ENCODE results near the gene SLC35F3. TPM values are rescaled to one million over a fixed set of nuclear protein-coding genes. Genes with fewer than 3 reads are reported as not detected.

Gene SLC35F3
- total RNA-seq, 2 experiments from 2014 or later: not detected

- ChIA-PET CTCF (ENCODE audit: unreplicated experiment) (no interaction called here), POLR2A (no interaction called here)
- Histone ChIP-seq H3K79me2 (ENCODE audit: insufficient read depth, low read depth, low read length) (no peaks in the 10 kb centered on the region), H3K36me3 (ENCODE audit: insufficient read depth, low read length) (no peaks in the 10 kb centered on the region), H3K4me1 (ENCODE audit: insufficient read depth, low read length, poor library complexity, severe bottlenecking) (no peaks in the 10 kb centered on the region), H3K9me2 (ENCODE audit: insufficient read depth, low read length) (no peaks in the 10 kb centered on the region), H3K27ac (ENCODE audit: low read depth, low read length, poor library complexity, severe bottlenecking) (no peak overlapping the region), H4K20me1 (ENCODE audit: insufficient read depth, low read length) (no peaks in the 10 kb centered on the region), H3K9me3 (ENCODE audit: low read length) (peaks cover 4% of the 10 kb centered on the region; the same call in 1 of the 2 replicates), H3K4me2 (ENCODE audit: low read length) (no peak overlapping the region), H3K4me3 (ENCODE audit: low read depth, low read length, poor library complexity, severe bottlenecking) (no peak overlapping the region), H2AFZ (ENCODE audit: low read length) (no peak overlapping the region)
- intact Hi-C loops (cut with micrococcal nuclease; ENCODE audit: unreplicated experiment): no loop called here
- TF ChIP-seq CTCF (conservative IDR thresholded peaks at IDR 0.05; ENCODE audit: low read length) (no peak), EZH2phosphoT487 (IDR thresholded peaks at IDR 0.05; ENCODE audit: borderline replicate concordance, low read depth, low read length) (no peak)
- BruUV-seq (replicated peaks): no TSS peak
- no peak for DNase-seq (ENCODE audit: low spot score)
Observed at GRCh38 chr1:234199476-234200127, 295.1 kb downstream of the SLC35F3 start.

GRCh38 chr1:234200566-234200965, 296.1 kb downstream of the SLC35F3 start:
- Histone ChIP-seq H3K27ac (ENCODE audit: low read depth, low read length, poor library complexity, severe bottlenecking) (no peak overlapping the region), H3K4me1 (ENCODE audit: insufficient read depth, low read length, poor library complexity, severe bottlenecking) (no peaks in the 10 kb centered on the region), H3K9me2 (ENCODE audit: insufficient read depth, low read length) (no peaks in the 10 kb centered on the region), H4K20me1 (ENCODE audit: insufficient read depth, low read length) (no peaks in the 10 kb centered on the region), H3K79me2 (ENCODE audit: insufficient read depth, low read depth, low read length) (no peaks in the 10 kb centered on the region), H3K4me2 (ENCODE audit: low read length) (no peak overlapping the region), H3K9me3 (ENCODE audit: low read length) (peaks cover 4% of the 10 kb centered on the region; the same call in 1 of the 2 replicates), H3K36me3 (ENCODE audit: insufficient read depth, low read length) (no peaks in the 10 kb centered on the region), H3K4me3 (ENCODE audit: low read depth, low read length, poor library complexity, severe bottlenecking) (no peak overlapping the region), H2AFZ (ENCODE audit: low read length) (no peak overlapping the region)
- TF ChIP-seq CTCF (conservative IDR thresholded peaks at IDR 0.05; ENCODE audit: low read length) (no peak), EZH2phosphoT487 (IDR thresholded peaks at IDR 0.05; ENCODE audit: borderline replicate concordance, low read depth, low read length) (no peak)
- ChIA-PET POLR2A (no interaction called here), CTCF (ENCODE audit: unreplicated experiment) (no interaction called here)
- intact Hi-C loops (cut with micrococcal nuclease; ENCODE audit: unreplicated experiment): no loop called here
- BruUV-seq (replicated peaks): no TSS peak
- DNase-seq (ENCODE audit: low spot score): no peak

- no peak overlapping the region for H3K27ac ChIP-seq (ENCODE audit: low read depth, low read length, poor library complexity, severe bottlenecking)
- H3K9me3 ChIP-seq (ENCODE audit: low read length): peaks cover 4% of the 10 kb centered on the region; the same call in 1 of the 2 replicates
- H3K4me3 ChIP-seq (ENCODE audit: low read depth, low read length, poor library complexity, severe bottlenecking): no peak overlapping the region
- H2AFZ ChIP-seq (ENCODE audit: low read length): no peak overlapping the region
- ChIA-PET POLR2A (interaction anchor here (0.6 kb wide), 1 partner anchor 64 kb away, joined by 4 read pairs; no protein-coding TSS in a partner anchor), CTCF (ENCODE audit: unreplicated experiment) (no interaction called here)
- H3K4me2 ChIP-seq (ENCODE audit: low read length): no peak overlapping the region
- H3K9me2 ChIP-seq (ENCODE audit: insufficient read depth, low read length): no peaks in the 10 kb centered on the region
- H3K4me1 ChIP-seq (ENCODE audit: insufficient read depth, low read length, poor library complexity, severe bottlenecking): no peaks in the 10 kb centered on the region
- intact Hi-C loops (cut with micrococcal nuclease; ENCODE audit: unreplicated experiment): no loop called here
- H3K36me3 ChIP-seq (ENCODE audit: insufficient read depth, low read length): no peaks in the 10 kb centered on the region
- H3K79me2 ChIP-seq (ENCODE audit: insufficient read depth, low read depth, low read length): no peaks in the 10 kb centered on the region
- BruUV-seq (replicated peaks): no TSS peak
- H4K20me1 ChIP-seq (ENCODE audit: insufficient read depth, low read length): no peaks in the 10 kb centered on the region
- no peak for DNase-seq (ENCODE audit: low spot score)
- TF ChIP-seq CTCF (conservative IDR thresholded peaks at IDR 0.05; ENCODE audit: low read length): no peak
- no peak for TF ChIP-seq EZH2phosphoT487 (IDR thresholded peaks at IDR 0.05; ENCODE audit: borderline replicate concordance, low read depth, low read length)
Observed at GRCh38 chr1:234201600-234201999, 297.1 kb downstream of the SLC35F3 start.
